Endothelial cell of hepatic sinusoid (primary cell): Measurements from ENCODE around the gene LCN6.
"Not testable (repeated sequence)": the region's sequence is repeated elsewhere in the genome, so short reads cannot be mapped to it uniquely, and the experiment has no call there.

ENCODE experiments used
- in situ Hi-C: cut with HindIII; loops from 2 replicates; pipeline ENCODE4 v1.10.0; 2017; ENCODE audit warnings: low sequenced_read_pairs

Gene LCN6

DNA sequence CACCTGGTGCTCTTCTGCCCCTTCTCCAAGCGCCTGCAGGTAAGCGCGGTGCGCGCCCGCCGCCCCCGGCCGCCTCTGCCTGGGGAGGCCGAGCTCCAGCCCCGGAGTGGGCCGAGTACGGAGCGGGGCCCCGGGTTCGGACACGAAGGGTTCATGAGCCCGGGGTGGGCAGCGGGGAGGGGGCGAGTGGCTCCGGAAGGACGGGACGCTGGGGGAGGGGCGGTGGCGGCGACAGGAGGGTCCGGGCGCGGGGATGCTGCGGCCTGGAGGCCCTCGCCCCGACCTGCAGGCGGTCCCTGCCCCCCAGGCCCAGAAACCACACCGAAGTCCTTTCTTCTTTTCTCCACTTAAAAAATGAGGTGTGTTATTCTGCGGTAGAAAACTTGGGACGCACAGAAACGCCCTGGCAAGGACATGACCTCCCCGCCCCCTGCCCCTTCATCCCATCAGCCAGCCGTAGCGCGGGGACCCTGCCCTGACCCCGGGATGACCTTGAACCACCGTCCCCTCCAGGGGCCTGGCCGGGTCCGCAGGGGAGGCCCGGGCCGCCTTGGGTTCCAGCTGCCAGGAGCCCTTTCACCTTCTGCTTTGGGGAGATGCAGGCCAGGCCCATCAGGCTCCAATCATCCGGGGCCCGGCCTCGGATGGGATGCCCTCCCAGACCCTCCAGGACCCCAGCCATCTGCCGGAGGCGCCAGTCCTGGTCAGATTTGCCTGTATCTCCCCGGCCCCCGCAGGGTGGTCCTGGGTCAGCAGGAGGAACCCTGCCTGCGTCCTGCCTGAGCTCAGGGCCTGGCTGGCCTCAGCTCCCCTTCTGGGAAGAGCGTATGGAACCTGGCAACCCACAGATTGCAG is 35.4 kb downstream of the LCN6 start:
- in situ Hi-C loops = loop anchor here (5.0 kb wide), 3 partner anchors 54 to 226 kb away; no protein-coding TSS in a partner anchor

- in situ Hi-C loops = loop anchor here (5.0 kb wide), 3 partner anchors 55 to 225 kb away; no protein-coding TSS in a partner anchor
Measured at GRCh38 chr9:136711751-136712689, 36.3 kb downstream of the LCN6 start, which contains the start of gene DIPK1B. Gene DIPK1B (plus strand): TSS chr9:136712572. CDS start chr9:136712666, 94 bp downstream.

DNA sequence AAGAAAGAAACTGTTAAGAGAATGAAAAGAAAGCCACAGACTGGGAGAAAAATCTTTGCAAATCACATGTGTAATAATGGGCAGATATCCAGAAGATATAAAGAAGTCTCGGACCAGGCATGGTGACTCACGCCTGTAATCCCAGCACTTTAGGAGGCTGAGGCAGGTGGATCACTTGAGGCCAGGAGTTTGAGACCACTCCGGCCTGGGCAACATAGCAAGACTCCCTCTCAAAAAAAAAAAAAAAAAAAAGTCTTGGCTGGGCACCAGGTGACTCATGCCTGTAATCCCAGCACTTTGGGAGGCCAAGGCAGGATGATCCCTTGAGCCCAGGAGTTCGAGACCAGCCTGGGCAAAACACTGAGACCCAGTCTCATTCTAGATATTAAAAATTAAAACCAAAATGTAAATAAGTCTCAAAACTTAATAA is 37.1 kb downstream of the LCN6 start:
- in situ Hi-C loops = loop anchor here (5.0 kb wide), 3 partner anchors 54 to 224 kb away; no protein-coding TSS in a partner anchor

DNA sequence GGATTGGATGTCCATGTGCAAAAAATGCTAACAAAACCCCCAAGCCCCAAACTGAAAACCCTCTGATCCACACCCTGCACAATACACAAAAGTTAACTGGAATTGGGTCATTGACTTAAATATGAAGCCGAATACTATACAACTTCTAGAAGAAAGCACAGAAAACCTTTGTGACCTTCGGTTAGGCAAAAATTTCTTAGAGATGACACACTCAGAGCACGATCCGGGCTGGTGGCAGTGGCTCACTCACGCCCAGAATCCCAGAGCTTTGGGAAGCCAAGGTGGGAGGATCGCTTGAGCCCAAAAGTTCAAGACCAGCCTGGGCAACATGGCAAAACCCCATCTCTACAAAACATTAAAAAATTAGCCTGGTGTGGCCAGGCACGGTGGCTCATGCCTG is 37.8 kb downstream of the LCN6 start:
- in situ Hi-C loops = loop anchor here (5.0 kb wide), 3 partner anchors 53 to 223 kb away; no protein-coding TSS in a partner anchor

GRCh38 chr9:136709454-136710109 is 38.7 kb downstream of the LCN6 start:
- in situ Hi-C loops = loop anchor here (5.0 kb wide), 3 partner anchors 52 to 222 kb away; no protein-coding TSS in a partner anchor

GRCh38 chr9:136707849-136708517 is 40.3 kb downstream of the LCN6 start:
- in situ Hi-C loops = no loop called here

- in situ Hi-C loops = no loop called here
Measured at GRCh38 chr9:136707011-136707410, 41.3 kb downstream of the LCN6 start.

GRCh38 chr9:136705564-136705963 is 42.8 kb downstream of the LCN6 start:
- in situ Hi-C loops = no loop called here

DNA sequence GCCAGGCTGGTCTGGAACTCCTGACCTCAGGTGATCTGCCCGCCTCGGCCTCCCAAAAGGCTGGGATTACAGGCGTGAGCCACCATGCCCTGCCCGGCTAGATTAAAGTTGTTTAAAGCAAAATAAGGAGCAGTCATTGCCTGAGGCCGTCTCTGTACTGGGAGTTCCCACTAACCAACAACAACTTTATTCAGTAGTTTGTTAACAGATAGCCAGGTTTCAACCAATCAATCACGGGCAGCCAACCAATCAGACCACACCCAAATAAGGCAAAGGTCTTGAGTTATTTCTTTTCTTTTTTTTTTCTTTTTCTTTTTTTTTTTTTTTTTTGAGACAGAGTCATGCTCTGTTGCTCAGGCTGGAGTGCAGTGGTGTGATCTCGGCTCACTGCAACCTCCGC is 43.6 kb downstream of the LCN6 start:
- in situ Hi-C loops = not testable (repeated sequence)

DNA sequence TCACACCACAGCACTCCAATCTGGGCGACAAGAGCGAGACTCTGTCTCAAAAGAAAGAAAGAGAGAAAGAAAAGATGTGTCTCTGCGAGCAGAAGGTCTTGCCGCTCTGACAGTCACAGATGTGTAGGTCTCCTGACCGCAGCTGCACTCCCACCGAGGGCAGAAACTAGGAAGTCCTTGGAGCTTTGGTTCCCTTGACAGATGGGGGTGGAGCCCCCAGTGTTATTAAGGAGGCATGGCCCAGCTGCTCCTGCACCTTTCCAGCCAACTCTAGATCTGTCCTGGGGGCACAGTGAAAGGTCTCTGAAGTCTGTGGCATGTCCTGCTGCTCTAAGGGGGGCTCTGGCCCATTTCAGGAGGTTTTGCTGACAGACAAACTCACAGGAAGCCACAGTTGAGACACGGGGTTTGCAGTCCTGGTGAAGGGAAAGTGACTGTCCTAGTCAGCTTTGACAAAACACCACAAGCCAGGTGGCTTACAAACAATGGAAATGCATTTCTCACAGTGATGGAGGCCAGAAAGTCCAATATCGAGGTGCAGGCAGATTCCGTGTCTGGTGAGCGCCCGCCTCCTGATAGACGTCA is 45.0 kb downstream of the LCN6 start:
- in situ Hi-C loops = no loop called here

GRCh38 chr9:136701668-136702053 is 46.7 kb downstream of the LCN6 start:
- in situ Hi-C loops = no loop called here

DNA sequence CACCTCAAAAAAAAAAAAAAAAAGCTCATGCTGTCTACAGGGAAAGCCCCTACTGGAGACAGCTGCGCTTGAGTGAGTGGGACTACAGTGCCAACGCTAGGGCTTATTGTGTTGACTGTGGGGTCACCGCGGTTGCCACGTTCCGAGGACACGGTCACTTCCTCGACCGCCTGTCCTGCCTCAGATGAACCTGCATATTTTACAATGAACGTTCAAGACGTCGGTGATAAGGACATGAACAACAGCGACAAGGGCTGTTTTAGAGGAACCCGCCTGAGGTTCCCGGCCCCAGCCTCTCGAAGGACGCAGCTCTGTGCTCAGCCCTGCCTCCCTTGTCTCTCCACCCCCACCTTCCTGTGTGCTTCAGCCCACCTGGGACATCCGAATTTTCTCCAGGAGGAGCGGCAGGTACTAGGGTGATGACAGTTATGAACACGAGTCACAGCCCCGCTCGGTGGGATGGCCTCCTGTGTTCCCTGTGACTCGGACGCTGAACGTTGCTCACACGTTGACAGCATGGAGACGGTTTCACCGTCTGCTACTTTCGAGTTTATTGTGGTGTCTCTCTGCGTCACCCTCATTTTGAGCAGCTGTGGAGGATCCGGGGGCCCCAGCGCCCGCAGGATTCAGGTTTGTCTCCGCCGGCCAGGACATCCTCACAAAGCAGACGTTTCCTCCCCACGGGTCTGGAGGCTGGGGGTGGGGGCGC is 47.2 kb downstream of the LCN6 start:
- in situ Hi-C loops = no loop called here

DNA sequence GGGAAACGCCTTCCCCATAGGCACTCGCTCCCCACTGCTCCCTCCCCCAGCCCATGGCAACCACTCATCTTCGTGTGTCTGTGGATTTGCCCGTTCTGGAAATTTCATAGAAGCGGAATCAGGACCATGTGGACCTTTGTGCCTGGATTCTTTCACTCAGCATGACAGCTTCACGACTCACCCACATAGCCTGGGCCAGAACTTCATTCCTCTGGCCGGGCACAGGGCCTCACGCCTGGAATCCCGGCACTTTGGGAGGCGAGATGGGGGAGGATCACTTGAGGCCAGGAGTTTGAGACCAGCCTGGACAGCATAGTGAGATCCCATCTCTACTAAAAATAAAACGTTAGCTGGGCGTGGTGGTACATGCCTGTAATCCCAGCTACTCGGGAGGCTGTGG is 48.0 kb downstream of the LCN6 start:
- in situ Hi-C loops = no loop called here

- in situ Hi-C loops = no loop called here
Measured at GRCh38 chr9:136698635-136699246, 49.6 kb downstream of the LCN6 start.

GRCh38 chr9:136697821-136698526 is 50.4 kb downstream of the LCN6 start:
- in situ Hi-C loops = no loop called here

- in situ Hi-C loops = no loop called here
Measured at GRCh38 chr9:136697146-136697820, 51.0 kb downstream of the LCN6 start.

GRCh38 chr9:136696502-136696901 is 51.8 kb downstream of the LCN6 start:
- in situ Hi-C loops = no loop called here

GRCh38 chr9:136695955-136696354 is 52.4 kb downstream of the LCN6 start:
- in situ Hi-C loops = no loop called here
